Measurements from ENCODE around the gene CHST12. TPM values are rescaled to one million over a fixed set of nuclear protein-coding genes. Genes with fewer than 3 reads are reported as not detected.

The CHST12 gene
- polyA plus RNA-seq, 2 of the 4 experiments (the other 2 are of a cell fraction): 5.6 to 12.0 TPM

- CTCF ChIA-PET: interaction anchor here (0.7 to 1.6 kb wide), 3 partner anchors 13 to 30 kb away, joined by 3 read pairs; no protein-coding TSS in a partner anchor
- DNase-seq (ENCODE audit: low read depth in 1 of 2, low spot score in 1 of 2): no peak
- TF ChIP-seq CBX8 (IDR thresholded peaks at IDR 0.05) (no peak), FOSB (CRISPR knock-in tag; IDR thresholded peaks at IDR 0.05) (no peak), USF2 (IDR thresholded peaks at IDR 0.05) (no peak), BHLHE40 (IDR thresholded peaks at IDR 0.05; ENCODE audit: low read depth, low read length) (no peak), FOXS1 (CRISPR knock-in tag; IDR thresholded peaks at IDR 0.05) (no peak), RAD21 (conservative IDR thresholded peaks at IDR 0.05 in 1 of 2, IDR thresholded peaks at IDR 0.05 in 1 of 2) (no peak), EP300 (IDR thresholded peaks at IDR 0.05) (no peak), POLR2AphosphoS2 (conservative IDR thresholded peaks at IDR 0.05; ENCODE audit: low read length) (no peak), CEBPB (IDR thresholded peaks at IDR 0.05) (no peak), JUN (IDR thresholded peaks at IDR 0.05) (no peak), POLR2A (IDR thresholded peaks at IDR 0.05; ENCODE audit: low read length) (no peak), RNF2 (IDR thresholded peaks at IDR 0.05; ENCODE audit: borderline replicate concordance, low read depth) (no peak), EHF (CRISPR knock-in tag; IDR thresholded peaks at IDR 0.05) (no peak), GATA3 (IDR thresholded peaks at IDR 0.05; ENCODE audit: borderline replicate concordance) (no peak)
- TF ChIP-seq, protein P1, sequence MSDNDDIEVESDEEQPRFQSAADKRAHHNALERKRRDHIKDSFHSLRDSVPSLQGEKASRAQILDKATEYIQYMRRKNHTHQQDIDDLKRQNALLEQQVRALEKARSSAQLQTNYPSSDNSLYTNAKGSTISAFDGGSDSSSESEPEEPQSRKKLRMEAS (IDR thresholded peaks at IDR 0.05): no peak
- H3K27ac ChIP-seq: no peak overlapping the region
- POLR2A ChIA-PET: interaction anchor here (0.7 kb wide), 1 partner anchor 17 kb away, joined by 6 read pairs; the partner anchor contains the start of gene CHST12
- H3K4me2 ChIP-seq: no peak overlapping the region
- no peak for ATAC-seq
- no peak for FAIRE-seq
- H3K4me3 ChIP-seq: no peak overlapping the region
- H3K9me3 ChIP-seq: no peaks in the 10 kb centered on the region
- no peaks in the 10 kb centered on the region for H3K4me1 ChIP-seq
- 96% methylated on average over 7 of the region's 7 CpGs for WGBS (ENCODE audit: missing lambda C conversion rate)
Measured at GRCh38 chr7:2420216-2420933, 17.0 kb downstream of the CHST12 start.

- CTCF ChIA-PET: interaction anchor here (0.8 to 0.9 kb wide), 3 partner anchors 11 to 47 kb away, joined by 3 to 6 read pairs (median 3); no protein-coding TSS in a partner anchor
Measured at GRCh38 chr7:2421943-2422310, 18.5 kb downstream of the CHST12 start.

DNA sequence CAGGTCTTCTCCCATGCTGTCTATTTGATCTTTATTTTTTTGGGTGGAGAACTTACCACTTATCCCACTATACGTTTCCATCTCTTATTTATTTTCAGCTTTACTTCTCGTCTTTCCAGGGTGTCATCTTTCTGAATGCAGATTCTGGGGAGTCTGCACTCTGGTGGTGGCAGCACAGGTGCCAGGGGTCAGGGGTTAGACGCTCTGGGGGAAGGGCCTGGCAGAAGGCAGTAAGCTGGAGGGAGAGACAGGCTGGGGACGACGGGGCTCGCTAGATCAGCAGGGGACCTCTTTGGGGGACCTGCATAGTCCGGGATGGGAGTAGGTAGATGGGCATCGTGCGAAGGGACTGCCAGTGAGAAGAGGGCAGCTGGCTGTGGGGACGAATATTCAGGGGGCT lies 22.3 kb downstream of the CHST12 start:
- CTCF ChIA-PET: interaction anchor here (0.6 to 1.0 kb wide), 2 partner anchors 28 to 424 kb away, joined by 3 read pairs; no protein-coding TSS in a partner anchor
- Histone ChIP-seq H3K4me3 (no peak overlapping the region), H3K4me1 (no peaks in the 10 kb centered on the region), H3K27ac (no peak overlapping the region), H3K9me3 (peaks cover 2% of the 10 kb centered on the region; the same call in 2 of the 3 replicates), H3K4me2 (no peak overlapping the region)
- POLR2A ChIA-PET: no interaction called here
- no peak for ATAC-seq
- FAIRE-seq: no peak
- DNase-seq (ENCODE audit: low read depth in 1 of 2, low spot score in 1 of 2): no peak
- WGBS (ENCODE audit: missing lambda C conversion rate): 85% methylated on average over 10 of the region's 10 CpGs
- no peak for TF ChIP-seq FOXS1 (CRISPR knock-in tag; IDR thresholded peaks at IDR 0.05)
- TF ChIP-seq, protein P2, sequence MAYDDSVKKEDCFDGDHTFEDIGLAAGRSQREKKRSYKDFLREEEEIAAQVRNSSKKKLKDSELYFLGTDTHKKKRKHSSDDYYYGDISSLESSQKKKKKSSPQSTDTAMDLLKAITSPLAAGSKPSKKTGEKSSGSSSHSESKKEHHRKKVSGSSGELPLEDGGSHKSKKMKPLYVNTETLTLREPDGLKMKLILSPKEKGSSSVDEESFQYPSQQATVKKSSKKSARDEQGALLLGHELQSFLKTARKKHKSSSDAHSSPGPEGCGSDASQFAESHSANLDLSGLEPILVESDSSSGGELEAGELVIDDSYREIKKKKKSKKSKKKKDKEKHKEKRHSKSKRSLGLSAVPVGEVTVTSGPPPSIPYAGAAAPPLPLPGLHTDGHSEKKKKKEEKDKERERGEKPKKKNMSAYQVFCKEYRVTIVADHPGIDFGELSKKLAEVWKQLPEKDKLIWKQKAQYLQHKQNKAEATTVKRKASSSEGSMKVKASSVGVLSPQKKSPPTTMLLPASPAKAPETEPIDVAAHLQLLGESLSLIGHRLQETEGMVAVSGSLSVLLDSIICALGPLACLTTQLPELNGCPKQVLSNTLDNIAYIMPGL (CRISPR knock-in tag; IDR thresholded peaks at IDR 0.05; ENCODE audit: borderline replicate concordance): no peak
- TF ChIP-seq KDM1A (IDR thresholded peaks at IDR 0.05; ENCODE audit: low read depth): no peak
- TF ChIP-seq ZFP36 (IDR thresholded peaks at IDR 0.05; ENCODE audit: borderline replicate concordance, partially characterized antibody): no peak
- TF ChIP-seq HDAC2 (IDR thresholded peaks at IDR 0.05): no peak
- TF ChIP-seq MAZ (IDR thresholded peaks at IDR 0.05; ENCODE audit: borderline replicate concordance, low read depth, low read length): no peak
- TF ChIP-seq CBX2 (IDR thresholded peaks at IDR 0.05; ENCODE audit: borderline replicate concordance, low read depth): no peak
- TF ChIP-seq, protein P3, sequence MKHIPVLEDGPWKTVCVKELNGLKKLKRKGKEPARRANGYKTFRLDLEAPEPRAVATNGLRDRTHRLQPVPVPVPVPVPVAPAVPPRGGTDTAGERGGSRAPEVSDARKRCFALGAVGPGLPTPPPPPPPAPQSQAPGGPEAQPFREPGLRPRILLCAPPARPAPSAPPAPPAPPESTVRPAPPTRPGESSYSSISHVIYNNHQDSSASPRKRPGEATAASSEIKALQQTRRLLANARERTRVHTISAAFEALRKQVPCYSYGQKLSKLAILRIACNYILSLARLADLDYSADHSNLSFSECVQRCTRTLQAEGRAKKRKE (CRISPR knock-in tag; IDR thresholded peaks at IDR 0.05; ENCODE audit: low read depth): no peak
- no peak for TF ChIP-seq MYC (IDR thresholded peaks at IDR 0.05; ENCODE audit: borderline replicate concordance, low read length)
- no peak for TF ChIP-seq SMC3 (IDR thresholded peaks at IDR 0.05)

More at GRCh38 chr7:2421943-2422310, 18.5 kb downstream of the CHST12 start:
- no peak overlapping the region for H3K4me2 ChIP-seq
- no peak overlapping the region for H3K4me3 ChIP-seq
- no peak for DNase-seq (ENCODE audit: low read depth in 1 of 2, low spot score in 1 of 2)
- no peak overlapping the region for H3K27ac ChIP-seq
- no peaks in the 10 kb centered on the region for H3K4me1 ChIP-seq
- no peak for ATAC-seq
- POLR2A ChIA-PET: no interaction called here
- no peak for FAIRE-seq
- 89% methylated on average over 9 of the region's 9 CpGs for WGBS (ENCODE audit: missing lambda C conversion rate)
- H3K9me3 ChIP-seq: no peaks in the 10 kb centered on the region
- TF ChIP-seq SMC3 (IDR thresholded peaks at IDR 0.05) (no peak), JUNB (IDR thresholded peaks at IDR 0.05) (no peak), FOSB (CRISPR knock-in tag; IDR thresholded peaks at IDR 0.05) (no peak), CTCF (IDR thresholded peaks at IDR 0.05) (no peak), MAFK (IDR thresholded peaks at IDR 0.05; ENCODE audit: partially characterized antibody) (no peak), HEYL (CRISPR knock-in tag; IDR thresholded peaks at IDR 0.05) (no peak), FOXS1 (CRISPR knock-in tag; IDR thresholded peaks at IDR 0.05) (no peak), POLR2A (IDR thresholded peaks at IDR 0.05; ENCODE audit: low read length) (no peak)

Measured in A549 (cell line).